Gastrocnemius medialis (tissue), 4 donors: ENCODE measurements around the gene CD47. TPM values are rescaled to one million over a fixed set of nuclear protein-coding genes. Genes with fewer than 3 reads are reported as not detected.

Source experiments
- ATAC-seq, 2 donors: fragments of 150-250 bp; one replicate each; pipeline ENCODE4 v1.9.1; 2016
- DNase-seq, 2 donors: peaks; one replicate each; pipeline ENCODE4 v3.0.0-alpha.2; 2019
- H3K27ac ChIP-seq, 4 donors: fragments of 200-600 bp; sonication (generic); 1 replicate in 1 of 4; 2 replicates in 3 of 4; pipeline ENCODE4 v1.5.1; 2016 to 2018; ENCODE audit warnings: mild to moderate bottlenecking in 2 of 4, moderate library complexity in 1 of 4
- H3K27me3 ChIP-seq, 3 donors: fragments of 200-600 bp; sonication (generic) in 2 of 3; 1 replicate in 1 of 3; 2 replicates in 2 of 3; pipeline versions ENCODE4 v1.5.1 to v1.6.0; 2016 to 2019; ENCODE audit warnings: mild to moderate bottlenecking in 1 of 3, moderate library complexity in 1 of 3
- H3K36me3 ChIP-seq, 2 donors: fragments of 200-600 bp; sonication (generic) in 1 of 2; one replicate each; pipeline ENCODE4 v1.5.1; 2017 to 2018
- H3K4me1 ChIP-seq, 2 donors: fragments of 200-600 bp; sonication (generic) in 1 of 2; one replicate each; pipeline ENCODE4 v1.5.1; 2016 to 2017; ENCODE audit warnings: mild to moderate bottlenecking in 2 of 2
- H3K4me3 ChIP-seq, 4 donors: fragments of 200-600 bp; sonication (generic) in 3 of 4; 1 replicate in 1 of 4; 2 replicates in 3 of 4; pipeline ENCODE4 v1.5.1; 2016 to 2019; ENCODE audit warnings: mild to moderate bottlenecking in 2 of 4
- H3K9me3 ChIP-seq, 3 donors: fragments of 200-600 bp; sonication (generic) in 2 of 3; 1 replicate in 1 of 3; 2 replicates in 2 of 3; pipeline ENCODE4 v1.5.1; 2016 to 2019
- POLR2A ChIP-seq, 2 donors: fragments of 450-650 bp; IDR thresholded peaks; one replicate each; pipeline ENCODE4 v1.6.1; 2017; ENCODE audit warnings: antibody characterized with exemption in 2 of 2, mild to moderate bottlenecking in 2 of 2, moderate library complexity in 2 of 2
- in situ Hi-C, 4 donors: fragments of 200-750 bp; cut with MboI; loops; one replicate each; pipeline versions ENCODE4 v1.15.0 to v1.8.0; 2017; ENCODE audit warnings: low sequenced_read_pairs in 4 of 4
- intact Hi-C: fragments of 100-400 bp; cut with DNase I; formaldehyde crosslinking; loops from one replicate; pipeline ENCODE4 v1.15.1; 2023; ENCODE audit warnings: low total_unique reads
- total RNA-seq, 4 donors: library from RNA; depleted of rRNA; stranded (reverse); fragments of >200 nt; gene quantifications; one replicate each; pipeline versions ENCODE4 v1.1.0 to v1.2.3, GENCODE V29; 2016
- TF ChIP-seq, protein P1 (sequence below), 5 experiments: fragments of 450-650 bp in 3 of 5; fragments of 200-600 bp in 2 of 5; sonication (generic) in 2 of 5; IDR thresholded peaks in 4 of 5; conservative IDR thresholded peaks in 1 of 5; 1 replicate in 4 of 5; 2 replicates in 1 of 5; pipeline ENCODE4 v1.5.1; 2016 to 2019; ENCODE audit warnings: antibody characterized with exemption in 5 of 5, mild to moderate bottlenecking in 3 of 5, moderate library complexity in 3 of 5

Gene CD47
- total RNA-seq, 4 donors from 2014 or later, result 14.5 to 30.3 (median 22.4) TPM

- Histone ChIP-seq H3K27ac (no peak overlapping the region), H3K4me3 (no peak overlapping the region), H3K27me3 (no peaks in the 10 kb centered on the region), H3K36me3 (no peaks in the 10 kb centered on the region), H3K9me3 (no peaks in the 10 kb centered on the region), H3K4me1 (no peaks in the 10 kb centered on the region)
- no peak for TF ChIP-seq POLR2A (IDR thresholded peaks at IDR 0.05)
- TF ChIP-seq, protein P1, sequence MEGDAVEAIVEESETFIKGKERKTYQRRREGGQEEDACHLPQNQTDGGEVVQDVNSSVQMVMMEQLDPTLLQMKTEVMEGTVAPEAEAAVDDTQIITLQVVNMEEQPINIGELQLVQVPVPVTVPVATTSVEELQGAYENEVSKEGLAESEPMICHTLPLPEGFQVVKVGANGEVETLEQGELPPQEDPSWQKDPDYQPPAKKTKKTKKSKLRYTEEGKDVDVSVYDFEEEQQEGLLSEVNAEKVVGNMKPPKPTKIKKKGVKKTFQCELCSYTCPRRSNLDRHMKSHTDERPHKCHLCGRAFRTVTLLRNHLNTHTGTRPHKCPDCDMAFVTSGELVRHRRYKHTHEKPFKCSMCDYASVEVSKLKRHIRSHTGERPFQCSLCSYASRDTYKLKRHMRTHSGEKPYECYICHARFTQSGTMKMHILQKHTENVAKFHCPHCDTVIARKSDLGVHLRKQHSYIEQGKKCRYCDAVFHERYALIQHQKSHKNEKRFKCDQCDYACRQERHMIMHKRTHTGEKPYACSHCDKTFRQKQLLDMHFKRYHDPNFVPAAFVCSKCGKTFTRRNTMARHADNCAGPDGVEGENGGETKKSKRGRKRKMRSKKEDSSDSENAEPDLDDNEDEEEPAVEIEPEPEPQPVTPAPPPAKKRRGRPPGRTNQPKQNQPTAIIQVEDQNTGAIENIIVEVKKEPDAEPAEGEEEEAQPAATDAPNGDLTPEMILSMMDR (IDR thresholded peaks at IDR 0.05 in 4 of 5, conservative IDR thresholded peaks at IDR 0.05 in 1 of 5), result no peak
- intact Hi-C loops, result no loop called here
- ATAC-seq, result no peak
- no peak for DNase-seq
- in situ Hi-C loops, result no loop called here
These were observed 91.5 kb downstream of the CD47 start for GRCh38 chr3:107999215-107999775.

- in situ Hi-C loops (no loop called here), intact Hi-C loops (no loop called here)
- no peak overlapping the region for H3K27ac ChIP-seq
- H3K4me3 ChIP-seq, result no peak overlapping the region
- no peaks in the 10 kb centered on the region for H3K4me1 ChIP-seq
- TF ChIP-seq POLR2A (IDR thresholded peaks at IDR 0.05), result no peak
- TF ChIP-seq, protein P1 (IDR thresholded peaks at IDR 0.05 in 4 of 5, conservative IDR thresholded peaks at IDR 0.05 in 1 of 5), result no peak
- H3K27me3 ChIP-seq, result no peaks in the 10 kb centered on the region
- H3K36me3 ChIP-seq, result no peaks in the 10 kb centered on the region
- DNase-seq (no peak), ATAC-seq (no peak)
- no peaks in the 10 kb centered on the region for H3K9me3 ChIP-seq
These were observed 93.2 kb downstream of the CD47 start for GRCh38 chr3:107997671-107998070.

DNA sequence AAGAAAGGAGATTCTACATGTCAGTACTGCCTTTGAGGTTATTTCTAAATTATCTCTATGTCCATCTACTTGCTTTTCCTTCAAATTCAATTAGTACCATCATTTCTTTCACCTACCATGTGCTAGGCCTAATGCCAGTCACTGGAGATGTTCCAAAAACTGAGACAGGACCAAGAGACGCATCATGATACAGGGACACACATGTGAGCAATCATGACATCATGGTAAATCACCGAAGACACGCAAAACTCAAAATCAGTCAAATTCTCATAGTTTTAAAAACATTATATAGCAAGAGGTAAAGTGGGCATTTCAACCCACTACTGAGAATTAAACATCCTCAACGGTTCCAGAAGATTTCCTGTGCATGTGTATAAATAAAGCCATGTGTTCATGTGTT lies 95.0 kb downstream of the CD47 start:
- H3K9me3 ChIP-seq, result no peaks in the 10 kb centered on the region
- no peaks in the 10 kb centered on the region for H3K4me1 ChIP-seq
- no peak overlapping the region for H3K4me3 ChIP-seq
- ATAC-seq (no peak), DNase-seq (no peak)
- intact Hi-C loops, result no loop called here
- H3K27me3 ChIP-seq, result no peaks in the 10 kb centered on the region
- no peak for TF ChIP-seq POLR2A (IDR thresholded peaks at IDR 0.05)
- TF ChIP-seq, protein P1 (IDR thresholded peaks at IDR 0.05 in 4 of 5, conservative IDR thresholded peaks at IDR 0.05 in 1 of 5), result no peak
- in situ Hi-C loops, result no loop called here
- no peak overlapping the region for H3K27ac ChIP-seq
- no peaks in the 10 kb centered on the region for H3K36me3 ChIP-seq

DNA sequence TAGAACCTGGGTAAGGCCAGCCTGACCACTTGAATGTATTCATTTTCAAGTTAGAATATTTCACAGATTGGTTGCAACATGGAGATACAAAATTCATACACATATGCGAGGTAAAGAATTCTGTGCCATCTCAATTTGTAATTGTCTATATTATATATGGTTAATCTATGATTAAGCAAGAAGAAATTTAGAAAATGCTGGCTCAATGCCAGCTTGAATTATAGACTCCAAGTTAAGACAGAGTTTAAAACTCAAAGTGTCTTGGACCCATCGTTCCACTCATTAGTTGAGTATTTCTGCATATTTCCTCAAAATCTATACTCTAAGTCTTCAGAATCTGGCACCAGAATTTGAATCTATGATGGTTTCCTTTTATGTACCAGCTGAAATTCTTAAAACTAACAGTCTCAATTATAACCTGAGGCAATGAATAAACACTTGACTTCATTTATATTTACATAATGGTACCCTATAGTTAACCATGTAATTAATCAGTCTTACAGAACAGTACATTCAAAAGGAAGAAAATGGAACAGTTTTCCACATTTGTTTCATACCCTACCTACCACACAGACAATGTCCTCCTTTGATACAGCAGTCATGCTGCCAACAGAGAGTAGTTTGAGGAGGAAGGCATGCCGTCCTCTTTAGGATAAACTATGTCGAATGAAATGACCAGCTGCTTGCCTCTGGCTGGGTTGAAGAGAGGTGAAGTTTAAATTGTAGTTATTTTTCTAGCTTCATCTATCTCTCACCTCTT lies 95.7 kb downstream of the CD47 start:
- no peaks in the 10 kb centered on the region for H3K9me3 ChIP-seq
- TF ChIP-seq, protein P1 (IDR thresholded peaks at IDR 0.05 in 4 of 5, conservative IDR thresholded peaks at IDR 0.05 in 1 of 5), result no peak
- TF ChIP-seq POLR2A (IDR thresholded peaks at IDR 0.05), result no peak
- no peak overlapping the region for H3K4me3 ChIP-seq
- H3K27me3 ChIP-seq, result no peaks in the 10 kb centered on the region
- intact Hi-C loops, result no loop called here
- ATAC-seq, result no peak
- no peaks in the 10 kb centered on the region for H3K4me1 ChIP-seq
- no peak for DNase-seq
- in situ Hi-C loops, result no loop called here
- no peak overlapping the region for H3K27ac ChIP-seq
- no peaks in the 10 kb centered on the region for H3K36me3 ChIP-seq
